BLaER1 (cell line): Measurements from ENCODE around the gene LDHD.

Source experiments
- H3K27ac ChIP-seq: shearing (Covaris generic); formaldehyde crosslinking; 2 replicates; pipeline ENCODE4 v1.8.1; 2022
- H3K27me3 ChIP-seq: shearing (Covaris generic); formaldehyde crosslinking; 2 replicates; pipeline ENCODE4 v1.8.1; 2022
- H3K36me3 ChIP-seq: shearing (Covaris generic); formaldehyde crosslinking; 2 replicates; pipeline ENCODE4 v1.8.1; 2022
- H3K4me1 ChIP-seq: shearing (Covaris generic); formaldehyde crosslinking; 2 replicates; pipeline ENCODE4 v1.8.1; 2022
- H3K4me2 ChIP-seq: shearing (Covaris generic); formaldehyde crosslinking; 2 replicates; pipeline ENCODE4 v1.8.1; 2022
- H3K4me3 ChIP-seq: shearing (Covaris generic); formaldehyde crosslinking; 2 replicates; pipeline ENCODE4 v1.8.1; 2022
- H3K9ac ChIP-seq: shearing (Covaris generic); formaldehyde crosslinking; 2 replicates; pipeline ENCODE4 v1.8.1; 2022
- H3K9me3 ChIP-seq: shearing (Covaris generic); formaldehyde crosslinking; 2 replicates; pipeline ENCODE4 v1.8.1; 2022
- H4K20me1 ChIP-seq: shearing (Covaris generic); formaldehyde crosslinking; 2 replicates; pipeline ENCODE4 v1.8.1; 2022
- Cebpa-rat ChIP-seq: shearing (Covaris generic); IDR thresholded peaks from 2 replicates; pipeline ENCODE4 v1.8.1; 2022

Gene LDHD

DNA sequence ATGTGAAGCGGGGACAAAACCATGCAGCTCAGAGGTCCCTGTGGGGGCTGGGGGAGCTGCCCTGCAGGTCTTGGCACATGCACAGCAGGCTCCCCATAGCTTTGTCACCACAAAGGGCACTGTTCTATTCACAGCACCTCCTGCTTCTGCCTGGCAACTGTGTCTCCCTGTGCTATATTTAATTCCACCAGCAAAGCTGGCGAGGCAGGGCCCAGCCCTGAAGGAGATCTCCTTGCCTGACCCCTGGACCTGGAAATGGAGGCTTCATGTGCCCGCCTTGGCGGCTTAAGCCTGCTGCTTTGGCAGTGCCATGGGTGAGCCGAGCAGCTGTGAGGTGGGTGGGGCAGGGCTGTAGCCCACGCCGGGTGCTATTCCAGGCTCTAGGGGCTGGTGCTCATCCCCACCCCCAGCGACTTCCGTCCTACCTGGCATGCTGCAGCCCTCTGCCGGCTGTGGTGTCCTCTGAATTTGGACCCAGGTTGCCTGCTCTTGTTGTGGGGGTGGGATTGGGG lies 6.8 kb downstream of the LDHD start:
- Histone ChIP-seq H3K4me2 (peak overlapping the region; percentile 90), H3K36me3 (peaks cover 17% of the 10 kb centered on the region), H3K4me1 (peaks cover 89% of the 10 kb centered on the region), H4K20me1 (peaks cover 52% of the 10 kb centered on the region), H3K27ac (peak overlapping the region; percentile 89), H3K27me3 (no peaks in the 10 kb centered on the region), H3K4me3 (peak overlapping the region; percentile 54), H3K9ac (peak overlapping the region; percentile 82), H3K9me3 (no peaks in the 10 kb centered on the region)
- TF ChIP-seq Cebpa-rat, result no peak

- Histone ChIP-seq H3K27ac (peak overlapping the region; percentile 89), H3K9me3 (no peaks in the 10 kb centered on the region), H3K4me1 (peaks cover 96% of the 10 kb centered on the region), H3K36me3 (peaks cover 21% of the 10 kb centered on the region), H4K20me1 (peaks cover 60% of the 10 kb centered on the region), H3K9ac (peak overlapping the region; percentile 82), H3K27me3 (no peaks in the 10 kb centered on the region), H3K4me3 (peak overlapping the region; percentile 54), H3K4me2 (peak overlapping the region; percentile 90)
- no peak for TF ChIP-seq Cebpa-rat
Measured at GRCh38 chr16:75108792-75109731, 7.5 kb downstream of the LDHD start.

DNA sequence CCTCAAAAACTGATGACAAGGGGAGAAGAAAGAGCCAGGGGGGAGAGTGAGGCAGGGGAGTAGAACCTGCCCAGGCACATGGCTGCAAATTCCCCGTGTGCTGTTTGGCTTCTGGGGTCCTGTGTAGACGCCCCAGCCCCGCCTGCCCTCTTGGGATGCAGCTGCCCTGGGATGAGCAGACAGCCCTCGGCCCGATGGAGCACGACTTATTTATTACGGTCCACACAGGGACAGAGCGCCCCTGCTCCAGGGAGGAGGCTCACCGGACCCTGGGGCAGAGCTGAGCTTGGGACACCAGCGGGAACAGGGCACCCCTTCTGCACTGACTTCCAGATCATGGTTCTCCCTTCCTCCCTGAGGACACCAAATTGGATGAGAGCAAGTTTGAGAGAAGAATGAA lies 9.1 kb downstream of the LDHD start:
- Histone ChIP-seq H3K4me2 (peak overlapping the region; percentile 90), H4K20me1 (peaks cover 65% of the 10 kb centered on the region), H3K27me3 (no peaks in the 10 kb centered on the region), H3K9ac (peak overlapping the region; percentile 82), H3K27ac (peak overlapping the region; percentile 89), H3K36me3 (peaks cover 23% of the 10 kb centered on the region), H3K9me3 (no peaks in the 10 kb centered on the region), H3K4me1 (peaks cover 100% of the 10 kb centered on the region), H3K4me3 (peak overlapping the region; percentile 44)
- no peak for TF ChIP-seq Cebpa-rat

DNA sequence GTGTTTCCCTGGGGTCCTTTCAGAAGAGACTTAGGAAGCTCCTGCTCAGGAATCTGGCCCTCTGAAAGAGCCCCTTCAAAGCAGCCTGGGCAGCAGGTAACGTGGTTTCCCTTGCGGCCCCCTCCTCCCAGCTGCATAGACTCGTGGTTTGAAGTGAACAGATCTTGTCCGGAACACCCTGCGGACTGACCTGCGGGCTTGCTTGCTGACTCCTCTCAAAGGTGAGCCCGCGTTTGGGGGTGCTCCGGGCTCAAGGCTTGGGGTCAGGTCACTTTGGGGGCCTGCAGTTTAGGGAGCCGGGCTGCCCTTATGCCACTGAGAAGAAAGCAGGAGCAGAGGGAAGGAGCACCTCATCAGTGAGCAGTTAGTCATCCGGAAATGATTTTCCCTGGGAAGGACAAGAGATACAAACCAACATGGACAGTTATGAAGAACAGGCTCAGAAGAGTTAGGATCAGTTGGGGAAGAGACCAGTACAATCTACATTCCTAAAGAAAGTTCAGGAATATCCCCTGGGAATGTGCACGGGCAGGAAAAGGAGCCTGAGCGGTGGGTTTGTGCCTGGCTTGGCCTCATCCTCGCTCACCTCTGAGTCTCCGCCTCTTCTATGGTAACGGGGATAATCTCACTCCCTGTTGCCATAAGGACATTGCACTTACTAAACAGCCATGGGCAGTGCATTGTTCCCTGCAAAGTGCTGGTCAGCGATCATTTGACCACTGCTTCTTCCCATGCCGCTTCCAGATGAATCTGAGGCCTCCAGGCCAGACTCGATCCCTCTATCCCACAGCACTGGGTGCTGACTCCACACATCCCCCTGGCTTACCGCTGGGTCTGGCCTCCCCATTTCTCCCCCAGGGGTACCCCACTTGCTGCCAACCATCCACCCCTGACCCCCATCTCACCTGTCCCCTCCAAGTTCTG lies 10.0 kb downstream of the LDHD start:
- peak overlapping the region; percentile 89 for H3K27ac ChIP-seq
- peak overlapping the region; percentile 90 for H3K4me2 ChIP-seq
- peaks cover 100% of the 10 kb centered on the region for H3K4me1 ChIP-seq
- TF ChIP-seq Cebpa-rat, result no peak
- peak overlapping the region; percentile 82 for H3K9ac ChIP-seq
- peaks cover 32% of the 10 kb centered on the region for H3K36me3 ChIP-seq
- peak overlapping the region; percentile 44 for H3K4me3 ChIP-seq
- peaks cover 65% of the 10 kb centered on the region for H4K20me1 ChIP-seq
- no peaks in the 10 kb centered on the region for H3K9me3 ChIP-seq
- H3K27me3 ChIP-seq, result no peaks in the 10 kb centered on the region

- Histone ChIP-seq H3K4me3 (peak overlapping the region; percentile 48), H3K36me3 (peaks cover 41% of the 10 kb centered on the region), H4K20me1 (peaks cover 67% of the 10 kb centered on the region), H3K4me1 (peaks cover 100% of the 10 kb centered on the region), H3K27me3 (no peaks in the 10 kb centered on the region), H3K9ac (peak overlapping the region; percentile 82), H3K27ac (peak overlapping the region; percentile 89), H3K9me3 (no peaks in the 10 kb centered on the region), H3K4me2 (peak overlapping the region; percentile 90)
- TF ChIP-seq Cebpa-rat, result no peak
Measured at GRCh38 chr16:75105306-75106061, 11.1 kb downstream of the LDHD start.

- Histone ChIP-seq H3K27me3 (no peaks in the 10 kb centered on the region), H3K36me3 (peaks cover 41% of the 10 kb centered on the region), H3K4me3 (peak overlapping the region; percentile 48), H3K27ac (peak overlapping the region; percentile 89), H3K9ac (peak overlapping the region; percentile 82), H3K9me3 (no peaks in the 10 kb centered on the region), H3K4me2 (peak overlapping the region; percentile 90), H4K20me1 (peaks cover 67% of the 10 kb centered on the region), H3K4me1 (peaks cover 100% of the 10 kb centered on the region)
- TF ChIP-seq Cebpa-rat, result no peak
Measured at GRCh38 chr16:75104836-75105235, 11.7 kb downstream of the LDHD start.

- Histone ChIP-seq H3K27ac (peak overlapping the region; percentile 89; the same call in 1 of the 2 replicates), H3K27me3 (no peaks in the 10 kb centered on the region), H3K4me1 (peaks cover 100% of the 10 kb centered on the region), H3K9me3 (no peaks in the 10 kb centered on the region), H3K9ac (no peak overlapping the region), H4K20me1 (peaks cover 75% of the 10 kb centered on the region), H3K36me3 (peaks cover 41% of the 10 kb centered on the region), H3K4me2 (peak overlapping the region; percentile 90), H3K4me3 (no peak overlapping the region)
- TF ChIP-seq Cebpa-rat, result no peak
Measured at GRCh38 chr16:75103994-75104393, 12.6 kb downstream of the LDHD start.

DNA sequence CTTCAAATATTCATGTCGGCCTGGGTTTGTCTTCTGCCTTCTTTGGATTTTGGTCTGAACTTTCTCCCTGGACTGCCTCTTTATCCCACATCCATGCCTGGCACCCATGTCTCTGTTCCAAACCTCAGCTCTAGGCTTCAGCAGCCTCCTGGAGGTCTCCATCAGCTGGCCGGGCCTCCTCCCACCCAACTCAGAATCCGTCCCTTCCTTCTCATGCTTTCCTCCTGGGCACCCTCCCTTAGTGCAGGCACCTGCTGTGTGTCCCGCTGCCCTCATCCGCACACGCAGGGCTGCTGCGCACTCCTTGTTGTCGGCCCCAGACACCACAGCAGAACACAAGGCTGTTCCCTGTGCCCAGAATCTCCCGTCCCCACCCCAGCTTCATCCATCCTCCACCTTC lies 14.0 kb downstream of the LDHD start:
- no peak overlapping the region for H3K27ac ChIP-seq
- H3K4me2 ChIP-seq, result peak overlapping the region; percentile 89
- H3K9ac ChIP-seq, result 0 out of 2 replicates have a peak overlapping the region, but pooled peaks have one; percentile 23
- no peak overlapping the region for H3K4me3 ChIP-seq
- H3K9me3 ChIP-seq, result no peaks in the 10 kb centered on the region
- H3K4me1 ChIP-seq, result peaks cover 100% of the 10 kb centered on the region
- TF ChIP-seq Cebpa-rat, result no peak
- H3K36me3 ChIP-seq, result peaks cover 41% of the 10 kb centered on the region
- H4K20me1 ChIP-seq, result peaks cover 89% of the 10 kb centered on the region
- no peaks in the 10 kb centered on the region for H3K27me3 ChIP-seq

DNA sequence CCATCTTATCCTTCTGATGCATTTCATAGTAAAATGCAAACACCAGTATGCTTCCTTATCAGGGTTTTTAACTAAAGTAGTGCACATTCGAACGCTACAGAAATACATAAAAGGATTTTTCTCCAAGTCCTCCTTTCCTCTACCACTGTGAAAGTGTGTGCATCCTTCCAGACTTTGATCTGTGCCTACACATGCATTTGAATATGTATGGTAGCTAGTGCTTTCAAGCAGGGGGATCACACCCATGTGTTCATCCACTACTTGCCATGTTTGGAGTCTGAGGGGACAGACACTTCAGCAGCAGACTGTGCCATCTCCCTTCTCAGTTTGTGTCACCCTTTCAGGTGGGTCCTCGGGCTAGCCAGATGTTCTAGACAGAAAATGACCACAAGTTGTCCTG lies 14.9 kb downstream of the LDHD start:
- peak overlapping the region; percentile 89 for H3K4me2 ChIP-seq
- no peak for TF ChIP-seq Cebpa-rat
- peaks cover 95% of the 10 kb centered on the region for H4K20me1 ChIP-seq
- no peaks in the 10 kb centered on the region for H3K9me3 ChIP-seq
- H3K36me3 ChIP-seq, result peaks cover 46% of the 10 kb centered on the region
- H3K27ac ChIP-seq, result no peak overlapping the region
- no peaks in the 10 kb centered on the region for H3K27me3 ChIP-seq
- H3K4me1 ChIP-seq, result peaks cover 100% of the 10 kb centered on the region
- H3K9ac ChIP-seq, result no peak overlapping the region
- no peak overlapping the region for H3K4me3 ChIP-seq
